ENCODE results near the gene HDAC4. TPM values are rescaled to one million over a fixed set of nuclear protein-coding genes. Genes with fewer than 3 reads are reported as not detected.

The HDAC4 gene
- polyA plus RNA-seq, 2 of the 4 experiments (the other 2 are of a cell fraction), result 8.6 to 10.4 TPM

DNA sequence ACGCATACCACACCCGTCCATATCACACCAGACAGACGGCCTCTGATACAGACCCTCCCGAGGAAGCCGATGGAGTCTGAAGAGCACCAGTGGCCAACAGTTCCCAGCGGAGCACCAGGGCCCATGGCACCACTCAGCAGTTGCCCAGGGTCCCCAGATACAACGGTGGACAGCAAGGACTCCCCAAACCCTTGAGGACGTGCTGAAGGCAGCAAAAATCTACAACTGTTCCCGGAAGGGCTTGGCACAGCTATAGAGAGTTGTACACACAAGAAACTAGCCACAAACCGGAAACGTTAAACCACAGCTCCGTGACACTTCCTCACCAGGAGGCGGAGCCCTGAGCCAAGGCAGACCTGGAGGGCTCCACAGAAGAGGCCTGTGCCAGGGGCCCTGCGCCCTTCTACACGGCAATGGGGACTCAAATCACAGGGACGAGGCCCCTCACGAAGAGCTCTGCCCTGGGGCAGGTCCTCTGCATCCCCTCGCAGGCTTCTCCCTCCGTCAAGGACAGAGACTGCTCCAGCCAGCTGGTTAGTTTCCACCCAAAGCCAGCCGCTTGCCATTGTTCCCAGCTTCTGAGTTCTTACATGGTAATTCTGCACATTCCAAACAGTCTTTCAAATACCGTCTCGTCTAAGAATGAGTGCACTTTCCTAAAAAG, 133.4 kb downstream of the HDAC4 start:
- ChIA-PET POLR2A (no interaction called here), CTCF (no interaction called here)
- no peak for DNase-seq (ENCODE audit: low read depth in 1 of 2, low spot score in 1 of 2)
- ATAC-seq, result peak in 1 of 2 experiments; percentile 25; a peak in 2 of 6 replicates
- H3K9me3 ChIP-seq, result no peaks in the 10 kb centered on the region
- H3K4me2 ChIP-seq, result peak overlapping the region; percentile 67
- no peak for TF ChIP-seq KDM1A (IDR thresholded peaks at IDR 0.05; ENCODE audit: low read depth)
- TF ChIP-seq, protein P1, sequence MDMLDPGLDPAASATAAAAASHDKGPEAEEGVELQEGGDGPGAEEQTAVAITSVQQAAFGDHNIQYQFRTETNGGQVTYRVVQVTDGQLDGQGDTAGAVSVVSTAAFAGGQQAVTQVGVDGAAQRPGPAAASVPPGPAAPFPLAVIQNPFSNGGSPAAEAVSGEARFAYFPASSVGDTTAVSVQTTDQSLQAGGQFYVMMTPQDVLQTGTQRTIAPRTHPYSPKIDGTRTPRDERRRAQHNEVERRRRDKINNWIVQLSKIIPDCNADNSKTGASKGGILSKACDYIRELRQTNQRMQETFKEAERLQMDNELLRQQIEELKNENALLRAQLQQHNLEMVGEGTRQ (IDR thresholded peaks at IDR 0.05), result no peak
- no peak for TF ChIP-seq NR3C1 (IDR thresholded peaks at IDR 0.05)
- TF ChIP-seq, protein P2, sequence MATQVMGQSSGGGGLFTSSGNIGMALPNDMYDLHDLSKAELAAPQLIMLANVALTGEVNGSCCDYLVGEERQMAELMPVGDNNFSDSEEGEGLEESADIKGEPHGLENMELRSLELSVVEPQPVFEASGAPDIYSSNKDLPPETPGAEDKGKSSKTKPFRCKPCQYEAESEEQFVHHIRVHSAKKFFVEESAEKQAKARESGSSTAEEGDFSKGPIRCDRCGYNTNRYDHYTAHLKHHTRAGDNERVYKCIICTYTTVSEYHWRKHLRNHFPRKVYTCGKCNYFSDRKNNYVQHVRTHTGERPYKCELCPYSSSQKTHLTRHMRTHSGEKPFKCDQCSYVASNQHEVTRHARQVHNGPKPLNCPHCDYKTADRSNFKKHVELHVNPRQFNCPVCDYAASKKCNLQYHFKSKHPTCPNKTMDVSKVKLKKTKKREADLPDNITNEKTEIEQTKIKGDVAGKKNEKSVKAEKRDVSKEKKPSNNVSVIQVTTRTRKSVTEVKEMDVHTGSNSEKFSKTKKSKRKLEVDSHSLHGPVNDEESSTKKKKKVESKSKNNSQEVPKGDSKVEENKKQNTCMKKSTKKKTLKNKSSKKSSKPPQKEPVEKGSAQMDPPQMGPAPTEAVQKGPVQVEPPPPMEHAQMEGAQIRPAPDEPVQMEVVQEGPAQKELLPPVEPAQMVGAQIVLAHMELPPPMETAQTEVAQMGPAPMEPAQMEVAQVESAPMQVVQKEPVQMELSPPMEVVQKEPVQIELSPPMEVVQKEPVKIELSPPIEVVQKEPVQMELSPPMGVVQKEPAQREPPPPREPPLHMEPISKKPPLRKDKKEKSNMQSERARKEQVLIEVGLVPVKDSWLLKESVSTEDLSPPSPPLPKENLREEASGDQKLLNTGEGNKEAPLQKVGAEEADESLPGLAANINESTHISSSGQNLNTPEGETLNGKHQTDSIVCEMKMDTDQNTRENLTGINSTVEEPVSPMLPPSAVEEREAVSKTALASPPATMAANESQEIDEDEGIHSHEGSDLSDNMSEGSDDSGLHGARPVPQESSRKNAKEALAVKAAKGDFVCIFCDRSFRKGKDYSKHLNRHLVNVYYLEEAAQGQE (IDR thresholded peaks at IDR 0.05), result no peak
- TF ChIP-seq RFX5 (IDR thresholded peaks at IDR 0.05), result no peak
- TF ChIP-seq RARB (CRISPR knock-in tag; IDR thresholded peaks at IDR 0.05), result no peak
- TF ChIP-seq ESRRA (IDR thresholded peaks at IDR 0.05; ENCODE audit: borderline replicate concordance, low read length), result no peak
- no peak for TF ChIP-seq TP53 (CRISPR knock-in tag; IDR thresholded peaks at IDR 0.05)
- TF ChIP-seq POLR2A (IDR thresholded peaks at IDR 0.05; ENCODE audit: low read length), result no peak
- TF ChIP-seq PHF8 (IDR thresholded peaks at IDR 0.05; ENCODE audit: borderline replicate concordance, low read depth), result no peak
- TF ChIP-seq TFCP2L1 (CRISPR knock-in tag; IDR thresholded peaks at IDR 0.05), result no peak
- TF ChIP-seq, protein P3, sequence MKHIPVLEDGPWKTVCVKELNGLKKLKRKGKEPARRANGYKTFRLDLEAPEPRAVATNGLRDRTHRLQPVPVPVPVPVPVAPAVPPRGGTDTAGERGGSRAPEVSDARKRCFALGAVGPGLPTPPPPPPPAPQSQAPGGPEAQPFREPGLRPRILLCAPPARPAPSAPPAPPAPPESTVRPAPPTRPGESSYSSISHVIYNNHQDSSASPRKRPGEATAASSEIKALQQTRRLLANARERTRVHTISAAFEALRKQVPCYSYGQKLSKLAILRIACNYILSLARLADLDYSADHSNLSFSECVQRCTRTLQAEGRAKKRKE (CRISPR knock-in tag; IDR thresholded peaks at IDR 0.05; ENCODE audit: low read depth), result no peak
- no peak for TF ChIP-seq CBX2 (IDR thresholded peaks at IDR 0.05; ENCODE audit: borderline replicate concordance, low read depth)
- no peak for TF ChIP-seq HOXB13 (CRISPR knock-in tag; IDR thresholded peaks at IDR 0.05; ENCODE audit: low read depth)
- no peak for TF ChIP-seq MAFK (IDR thresholded peaks at IDR 0.05; ENCODE audit: partially characterized antibody)
- TF ChIP-seq NPAS2 (CRISPR knock-in tag; IDR thresholded peaks at IDR 0.05; ENCODE audit: borderline replicate concordance), result no peak
- no peak for TF ChIP-seq RCOR1 (IDR thresholded peaks at IDR 0.05; ENCODE audit: low read depth, low read length)
- TF ChIP-seq FOXS1 (CRISPR knock-in tag; IDR thresholded peaks at IDR 0.05), result no peak
- no peak for TF ChIP-seq ZSCAN20 (CRISPR knock-in tag; IDR thresholded peaks at IDR 0.05)
- H3K4me3 ChIP-seq, result no peak overlapping the region
- H3K27ac ChIP-seq, result peak overlapping the region; percentile 61 to 90
- FAIRE-seq, result no peak
- peaks cover 68% of the 10 kb centered on the region for H3K4me1 ChIP-seq
- WGBS (ENCODE audit: missing lambda C conversion rate), result 82% methylated on average over 21 of the region's 22 CpGs

DNA sequence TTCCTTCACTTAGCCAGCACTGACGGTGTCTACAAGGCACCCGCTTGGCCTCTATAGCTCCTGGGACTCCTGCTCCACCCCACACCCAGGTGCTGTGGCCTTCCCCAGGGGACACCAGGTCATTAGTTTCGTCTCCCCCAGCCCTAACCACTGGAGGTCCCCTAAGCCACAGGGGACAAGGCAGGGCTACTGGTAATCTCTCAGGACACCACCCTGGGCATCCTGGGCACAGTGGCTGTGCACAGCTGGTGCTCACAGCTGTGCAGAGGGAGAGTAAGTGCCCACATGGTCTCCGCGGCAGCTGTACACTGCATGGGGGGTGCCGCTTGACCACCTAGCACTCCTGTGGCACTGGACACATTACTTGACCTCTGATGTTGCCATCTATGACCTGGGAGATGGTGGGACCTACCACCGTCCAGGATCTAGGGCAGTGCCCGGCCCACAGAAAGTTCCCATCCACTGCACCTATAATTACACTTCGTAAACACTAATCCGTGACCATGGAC, 134.0 kb downstream of the HDAC4 start:
- CTCF ChIA-PET, result interaction anchor here (1.0 kb wide), 1 partner anchor 13 kb away, joined by 3 read pairs; no protein-coding TSS in a partner anchor
- H3K4me2 ChIP-seq, result no peak overlapping the region
- WGBS (ENCODE audit: missing lambda C conversion rate), result 94% methylated on average over 5 of the region's 10 CpGs

More for the DNA sequence above, 134.0 kb downstream of the HDAC4 start:
- DNase-seq (ENCODE audit: low read depth in 1 of 2, low spot score in 1 of 2) (no peak), FAIRE-seq (no peak), ATAC-seq (no peak)
- no peaks in the 10 kb centered on the region for H3K9me3 ChIP-seq
- POLR2A ChIA-PET, result interaction anchor here (1.2 kb wide), 1 partner anchor 9 kb away, joined by 4 read pairs; no protein-coding TSS in a partner anchor
- H3K4me3 ChIP-seq, result no peak overlapping the region
- peak overlapping the region; percentile 61 to 90; a peak in 5 of 6 replicates for H3K27ac ChIP-seq
- no peak for TF ChIP-seq FOSL2 (IDR thresholded peaks at IDR 0.05)
- TF ChIP-seq FOSL2 (CRISPR knock-in tag; IDR thresholded peaks at IDR 0.05), result no peak
- TF ChIP-seq ZFP36 (IDR thresholded peaks at IDR 0.05; ENCODE audit: borderline replicate concordance, partially characterized antibody), result no peak
- no peak for TF ChIP-seq SMC3 (IDR thresholded peaks at IDR 0.05)
- TF ChIP-seq HOXB13 (CRISPR knock-in tag; IDR thresholded peaks at IDR 0.05; ENCODE audit: low read depth), result no peak
- no peak for TF ChIP-seq PHF8 (IDR thresholded peaks at IDR 0.05; ENCODE audit: borderline replicate concordance, low read depth)
- TF ChIP-seq RCOR1 (IDR thresholded peaks at IDR 0.05; ENCODE audit: low read depth, low read length), result no peak
- no peak for TF ChIP-seq RNF2 (IDR thresholded peaks at IDR 0.05; ENCODE audit: borderline replicate concordance, low read depth)
- TF ChIP-seq CHD4 (IDR thresholded peaks at IDR 0.05; ENCODE audit: borderline replicate concordance), result no peak
- TF ChIP-seq NFE2L2 (conservative IDR thresholded peaks at IDR 0.05; ENCODE audit: low read length), result no peak
- TF ChIP-seq POLR2AphosphoS2 (conservative IDR thresholded peaks at IDR 0.05; ENCODE audit: low read length), result no peak
- no peak for TF ChIP-seq MYC (IDR thresholded peaks at IDR 0.05; ENCODE audit: borderline replicate concordance, low read length)
- no peak for TF ChIP-seq ZNF302 (CRISPR knock-in tag; IDR thresholded peaks at IDR 0.05)
- TF ChIP-seq HOXA7 (CRISPR knock-in tag; IDR thresholded peaks at IDR 0.05), result no peak
- TF ChIP-seq, protein P4, sequence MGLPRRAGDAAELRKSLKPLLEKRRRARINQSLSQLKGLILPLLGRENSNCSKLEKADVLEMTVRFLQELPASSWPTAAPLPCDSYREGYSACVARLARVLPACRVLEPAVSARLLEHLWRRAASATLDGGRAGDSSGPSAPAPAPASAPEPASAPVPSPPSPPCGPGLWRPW (IDR thresholded peaks at IDR 0.05), result no peak
- no peak for TF ChIP-seq EHF (CRISPR knock-in tag; IDR thresholded peaks at IDR 0.05)
- TF ChIP-seq JUNB (IDR thresholded peaks at IDR 0.05), result no peak
- TF ChIP-seq NPAS2 (CRISPR knock-in tag; IDR thresholded peaks at IDR 0.05; ENCODE audit: borderline replicate concordance), result no peak
- TF ChIP-seq NR3C1 (IDR thresholded peaks at IDR 0.05), result no peak
- H3K4me1 ChIP-seq, result peaks cover 62% of the 10 kb centered on the region

Data from A549 (cell line).